HEK293T (cell line): Measurements from ENCODE around the gene CRYGS.

Source experiments
- BHLHE40 ChIP-seq: fragments of 450-650 bp; IDR thresholded peaks from 2 replicates; pipeline ENCODE4 v1.6.1; 2016; ENCODE audit warnings: mild to moderate bottlenecking, moderate library complexity, borderline replicate concordance
- ELF4 ChIP-seq: fragments of 450-650 bp; IDR thresholded peaks from 2 replicates; pipeline ENCODE4 v1.6.1; 2017; ENCODE audit warnings: antibody characterized with exemption
- FOXA1 ChIP-seq: fragments of 450-650 bp; IDR thresholded peaks from 2 replicates; pipeline ENCODE4 v1.6.1; 2016; ENCODE audit warnings: mild to moderate bottlenecking
- NFRKB ChIP-seq: fragments of 450-650 bp; IDR thresholded peaks from 2 replicates; pipeline ENCODE4 v1.6.1; 2016; ENCODE audit warnings: mild to moderate bottlenecking, moderate library complexity
- SP1 ChIP-seq: fragments of 450-650 bp; IDR thresholded peaks from 2 replicates; pipeline ENCODE4 v1.6.1; 2017

DNA sequence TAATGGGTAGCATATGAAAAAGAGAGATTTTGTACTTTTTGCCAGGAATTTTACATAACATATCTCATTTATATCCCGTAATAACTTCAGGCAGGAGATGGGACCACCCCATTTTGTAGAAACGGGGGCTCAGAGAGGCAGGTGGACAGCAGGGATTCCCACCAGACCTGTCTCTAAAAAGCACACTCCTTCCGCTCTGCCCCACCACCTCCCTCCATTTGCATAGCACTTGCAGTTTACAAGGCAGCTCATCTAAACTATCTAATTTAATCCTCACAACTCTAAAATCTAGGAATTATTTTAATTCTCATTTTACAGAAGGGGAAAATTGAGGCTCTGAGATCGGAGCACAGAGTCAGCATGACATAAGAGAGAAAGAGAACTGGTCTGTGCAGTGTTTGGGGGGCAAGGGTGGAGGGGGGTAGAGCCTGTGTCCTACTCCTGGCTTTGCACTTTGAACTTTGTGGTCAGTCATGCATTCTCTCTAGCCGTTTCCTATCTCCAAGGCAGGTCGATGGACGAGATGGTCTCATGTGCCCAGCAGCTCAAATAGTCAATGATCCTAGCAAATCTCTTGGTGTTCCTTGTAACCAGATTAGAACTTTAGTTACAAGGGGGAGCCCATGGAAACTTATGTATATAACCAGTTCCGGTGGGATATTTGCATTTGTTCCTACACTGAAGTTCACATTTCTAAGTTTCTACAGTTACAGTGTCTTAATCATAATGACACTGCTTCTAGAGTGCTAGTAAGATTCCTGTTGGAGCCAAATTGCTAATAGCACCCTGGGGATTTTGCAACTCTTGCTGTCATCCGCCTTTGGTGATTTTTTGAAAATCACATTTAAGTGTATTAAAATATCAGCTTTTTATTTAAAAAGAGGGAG is 18.6 kb downstream of the CRYGS start:
- TF ChIP-seq FOXA1 (no peak), NFRKB (no peak), SP1 (no peak), BHLHE40 (no peak), ELF4 (no peak)
